Osteoblast (primary cell): Measurements from ENCODE around the gene YPEL5. TPM values are rescaled to one million over a fixed set of nuclear protein-coding genes. Genes with fewer than 3 reads are reported as not detected.

ENCODE experiments used
- DNase-seq: peaks from one replicate; pipeline ENCODE4 v3.0.0; 2011; ENCODE audit warnings: low spot score, mixed read lengths; ENCODE audit not compliant: insufficient read length; ENCODE audit errors: missing footprints
- H2AFZ ChIP-seq: 2 replicates; pipeline ENCODE4 v1.6.0; 2011; ENCODE audit warnings: mild to moderate bottlenecking, low read length
- H3K27ac ChIP-seq: 2 replicates; pipeline ENCODE4 v1.5.1; 2011; ENCODE audit warnings: mild to moderate bottlenecking, low read depth, low read length, moderate library complexity
- H3K27me3 ChIP-seq: 2 replicates; pipeline ENCODE4 v1.6.0; 2012; ENCODE audit warnings: mild to moderate bottlenecking, control low read depth, inconsistent platforms, low read length, moderate library complexity; ENCODE audit not compliant: insufficient read depth
- H3K36me3 ChIP-seq: 2 replicates; pipeline ENCODE4 v1.5.1; 2011; ENCODE audit warnings: mild to moderate bottlenecking, low read length, control low read depth, moderate library complexity; ENCODE audit not compliant: insufficient read depth
- H3K4me1 ChIP-seq: 2 replicates; pipeline ENCODE4 v1.5.1; 2011; ENCODE audit warnings: mild to moderate bottlenecking, low read length, control low read depth, moderate library complexity; ENCODE audit not compliant: insufficient read depth
- H3K4me2 ChIP-seq: 2 replicates; pipeline ENCODE4 v1.6.0; 2011; ENCODE audit warnings: mild to moderate bottlenecking, low read length; ENCODE audit not compliant: insufficient read depth
- H3K4me3 ChIP-seq: fragments of 200-600 bp; sonication (generic); 3 replicates; pipeline ENCODE4 v1.5.1; 2012; ENCODE audit warnings: mild to moderate bottlenecking, low read length, inconsistent platforms; ENCODE audit not compliant: insufficient read depth
- H3K79me2 ChIP-seq: 2 replicates; pipeline ENCODE4 v1.6.0; 2012; ENCODE audit warnings: mild to moderate bottlenecking, low read length, control low read depth, inconsistent platforms; ENCODE audit not compliant: insufficient read depth
- H3K9me3 ChIP-seq: 2 replicates; pipeline ENCODE4 v1.5.1; 2011; ENCODE audit warnings: low read depth, low read length, control low read depth
- H4K20me1 ChIP-seq: 2 replicates; pipeline ENCODE4 v1.6.0; 2012; ENCODE audit warnings: mild to moderate bottlenecking, low read length, control low read depth; ENCODE audit not compliant: insufficient read depth
- total RNA-seq: library from RNA; depleted of rRNA; stranded (reverse); fragments of >200 nt; gene quantifications from 2 replicates; pipeline ENCODE4 v1.2.3, GENCODE V29; 2012
- TF ChIP-seq, protein P1 (sequence below): IDR thresholded peaks from 2 replicates; pipeline ENCODE4 v1.5.1; 2011; ENCODE audit warnings: mild to moderate bottlenecking, low read depth, low read length, moderate library complexity; ENCODE audit errors: extremely low read depth

YPEL5 gene
- total RNA-seq, 1 donor: 92.3 TPM

- no peak overlapping the region for H2AFZ ChIP-seq
- no peaks in the 10 kb centered on the region for H3K79me2 ChIP-seq
- peaks cover 9% of the 10 kb centered on the region for H4K20me1 ChIP-seq
- no peaks in the 10 kb centered on the region for H3K9me3 ChIP-seq
- no peaks in the 10 kb centered on the region for H3K4me1 ChIP-seq
- no peak overlapping the region for H3K27ac ChIP-seq
- no peak overlapping the region for H3K4me3 ChIP-seq
- TF ChIP-seq, protein P1, sequence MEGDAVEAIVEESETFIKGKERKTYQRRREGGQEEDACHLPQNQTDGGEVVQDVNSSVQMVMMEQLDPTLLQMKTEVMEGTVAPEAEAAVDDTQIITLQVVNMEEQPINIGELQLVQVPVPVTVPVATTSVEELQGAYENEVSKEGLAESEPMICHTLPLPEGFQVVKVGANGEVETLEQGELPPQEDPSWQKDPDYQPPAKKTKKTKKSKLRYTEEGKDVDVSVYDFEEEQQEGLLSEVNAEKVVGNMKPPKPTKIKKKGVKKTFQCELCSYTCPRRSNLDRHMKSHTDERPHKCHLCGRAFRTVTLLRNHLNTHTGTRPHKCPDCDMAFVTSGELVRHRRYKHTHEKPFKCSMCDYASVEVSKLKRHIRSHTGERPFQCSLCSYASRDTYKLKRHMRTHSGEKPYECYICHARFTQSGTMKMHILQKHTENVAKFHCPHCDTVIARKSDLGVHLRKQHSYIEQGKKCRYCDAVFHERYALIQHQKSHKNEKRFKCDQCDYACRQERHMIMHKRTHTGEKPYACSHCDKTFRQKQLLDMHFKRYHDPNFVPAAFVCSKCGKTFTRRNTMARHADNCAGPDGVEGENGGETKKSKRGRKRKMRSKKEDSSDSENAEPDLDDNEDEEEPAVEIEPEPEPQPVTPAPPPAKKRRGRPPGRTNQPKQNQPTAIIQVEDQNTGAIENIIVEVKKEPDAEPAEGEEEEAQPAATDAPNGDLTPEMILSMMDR: no peak
- no peak overlapping the region for H3K4me2 ChIP-seq
- peaks cover 7% of the 10 kb centered on the region for H3K36me3 ChIP-seq
- no peaks in the 10 kb centered on the region for H3K27me3 ChIP-seq
- no peak for DNase-seq
Observed at GRCh38 chr2:30165617-30166016, 18.8 kb downstream of the YPEL5 start.

DNA sequence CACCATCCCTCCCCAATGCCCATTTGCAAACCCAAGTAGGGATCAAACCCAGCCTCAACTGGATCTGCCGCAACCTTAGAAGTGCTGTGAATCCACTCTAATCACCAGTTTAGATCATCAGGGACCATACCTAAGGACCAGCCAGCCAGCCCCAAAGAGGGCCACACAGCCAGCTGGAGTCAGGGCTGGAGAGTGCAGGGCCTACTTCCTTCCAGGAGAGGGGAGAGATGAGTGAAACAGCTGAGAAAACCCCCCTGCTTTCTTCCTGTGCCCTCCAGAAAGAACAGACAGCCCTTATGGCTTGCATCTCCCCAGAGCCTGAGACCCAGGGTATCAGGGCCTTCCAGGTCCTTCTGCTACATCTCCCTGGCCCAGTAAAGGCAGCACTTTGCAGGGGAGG is 25.8 kb downstream of the YPEL5 start:
- TF ChIP-seq, protein P1: no peak
- H3K27ac ChIP-seq: no peak overlapping the region
- no peak overlapping the region for H3K4me2 ChIP-seq
- H3K36me3 ChIP-seq: no peaks in the 10 kb centered on the region
- no peaks in the 10 kb centered on the region for H3K4me1 ChIP-seq
- no peak for DNase-seq
- no peaks in the 10 kb centered on the region for H4K20me1 ChIP-seq
- no peaks in the 10 kb centered on the region for H3K79me2 ChIP-seq
- no peak overlapping the region for H2AFZ ChIP-seq
- H3K9me3 ChIP-seq: no peaks in the 10 kb centered on the region
- no peak overlapping the region for H3K4me3 ChIP-seq
- no peaks in the 10 kb centered on the region for H3K27me3 ChIP-seq

DNA sequence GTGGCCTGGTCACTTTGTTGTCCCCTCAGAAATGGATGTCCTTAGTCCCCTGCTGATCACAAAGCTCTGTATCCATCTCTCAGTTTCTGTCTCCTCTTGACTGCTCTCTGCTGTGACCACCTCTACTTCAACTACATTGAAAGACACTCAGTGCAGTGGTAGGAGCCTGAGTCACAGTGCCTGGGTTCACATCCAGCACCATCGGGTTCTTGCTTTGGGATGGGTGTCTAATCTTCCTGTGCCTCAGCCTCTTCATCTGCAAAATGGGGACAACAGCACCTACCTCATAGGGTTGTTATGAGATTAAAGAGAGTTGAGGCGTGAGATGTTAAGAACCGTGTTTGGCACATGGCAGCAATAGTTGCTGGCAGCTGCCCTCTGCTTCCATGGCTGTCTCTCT is 30.6 kb downstream of the YPEL5 start:
- H3K27me3 ChIP-seq: peaks cover 6% of the 10 kb centered on the region
- H3K79me2 ChIP-seq: no peaks in the 10 kb centered on the region
- DNase-seq: no peak
- H3K4me1 ChIP-seq: no peaks in the 10 kb centered on the region
- H3K9me3 ChIP-seq: no peaks in the 10 kb centered on the region
- H3K36me3 ChIP-seq: no peaks in the 10 kb centered on the region
- no peak overlapping the region for H3K4me2 ChIP-seq
- H3K4me3 ChIP-seq: no peak overlapping the region
- H2AFZ ChIP-seq: no peak overlapping the region
- H3K27ac ChIP-seq: no peak overlapping the region
- TF ChIP-seq, protein P1: no peak
- no peaks in the 10 kb centered on the region for H4K20me1 ChIP-seq

DNA sequence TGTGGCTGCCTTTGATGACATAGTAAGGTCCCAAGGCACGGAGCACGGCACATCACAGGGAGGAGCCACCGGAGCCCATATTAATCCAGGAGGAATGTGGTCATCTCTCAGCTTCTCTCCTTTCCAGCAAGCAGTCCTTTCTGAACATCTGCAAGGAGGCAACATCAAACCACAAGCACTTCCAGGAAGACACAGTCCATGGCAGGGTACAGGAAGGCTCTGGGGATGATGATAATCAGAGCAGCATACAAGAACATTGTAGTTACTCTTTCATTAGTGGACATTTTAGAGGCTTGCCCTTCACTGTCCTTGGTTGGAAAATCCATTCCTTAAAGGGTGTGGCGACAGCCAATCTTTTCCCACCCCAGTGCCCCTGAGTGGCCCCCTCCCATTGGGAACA is 31.1 kb downstream of the YPEL5 start:
- DNase-seq: no peak
- H4K20me1 ChIP-seq: no peaks in the 10 kb centered on the region
- no peak overlapping the region for H3K27ac ChIP-seq
- no peaks in the 10 kb centered on the region for H3K79me2 ChIP-seq
- H3K4me2 ChIP-seq: no peak overlapping the region
- no peak overlapping the region for H3K4me3 ChIP-seq
- H2AFZ ChIP-seq: no peak overlapping the region
- H3K9me3 ChIP-seq: no peaks in the 10 kb centered on the region
- H3K36me3 ChIP-seq: no peaks in the 10 kb centered on the region
- no peaks in the 10 kb centered on the region for H3K4me1 ChIP-seq
- peaks cover 6% of the 10 kb centered on the region for H3K27me3 ChIP-seq
- TF ChIP-seq, protein P1: no peak
